Ishikawa (cell line): ENCODE data around the gene MAPK4.

ENCODE experiments used
- CEBPB ChIP-seq: IDR thresholded peaks from 2 replicates; pipeline ENCODE4 v1.6.1; 2012
- EGR1 ChIP-seq: IDR thresholded peaks from 2 replicates; pipeline ENCODE4 v1.6.1; 2012
- FOXM1 ChIP-seq: IDR thresholded peaks from 2 replicates; pipeline ENCODE4 v1.6.1; 2012; ENCODE audit warnings: low read depth, borderline replicate concordance
- MAX ChIP-seq: IDR thresholded peaks from 2 replicates; pipeline ENCODE4 v1.6.1; 2012
- RAD21 ChIP-seq: IDR thresholded peaks from 2 replicates; pipeline ENCODE4 v1.6.1; 2012; ENCODE audit warnings: low read depth
- REST ChIP-seq: IDR thresholded peaks from 2 replicates; pipeline ENCODE4 v1.6.1; 2012; ENCODE audit warnings: low read depth, mild to moderate bottlenecking
- TAF1 ChIP-seq: IDR thresholded peaks from 2 replicates; pipeline ENCODE4 v1.6.1; 2012; ENCODE audit warnings: low read depth, mild to moderate bottlenecking
- YY1 ChIP-seq: IDR thresholded peaks from 2 replicates; pipeline ENCODE4 v1.6.1; 2012; ENCODE audit warnings: low read depth

- no peak for TF ChIP-seq FOXM1
- no peak for TF ChIP-seq REST
- no peak for TF ChIP-seq MAX
- TF ChIP-seq CEBPB = no peak
- no peak for TF ChIP-seq EGR1
- TF ChIP-seq TAF1 = no peak
- no peak for TF ChIP-seq YY1
- no peak for TF ChIP-seq RAD21
These were observed 105.6 kb downstream of the MAPK4 start for GRCh38 chr18:50665519-50665918.
